Stimulated activated CD4-positive, alpha-beta T cell treated with anti-CD3 and anti-CD28 coated beads, Interleukin-1b, Interleukin-23, amount 100 ng/mL, for 1 hour (primary cell): Measurements from ENCODE around the gene SLX1A.
"Not testable (repeated sequence)": the region's sequence is repeated elsewhere in the genome, so short reads cannot be mapped to it uniquely, and the experiment has no call there.

Source experiments
- DNase-seq, 2 donors: peaks; one replicate each; pipeline ENCODE4 v3.0.0-alpha.2; 2020; ENCODE audit warnings: low read depth in 2 of 2

SLX1A gene

GRCh38 chr16:30193615-30194014, at the start of gene SLX1A, which contains the start of gene BOLA2B:
Gene SLX1A (plus strand): TSS chr16:30193875. CDS start chr16:30194085, 210 bp downstream.
Gene BOLA2B (minus strand): TSS chr16:30193666. CDS start chr16:30193595, 71 bp downstream.
- not testable (repeated sequence) for DNase-seq

GRCh38 chr16:30144017-30144416, 49.7 kb upstream of the SLX1A start:
- no peak for DNase-seq

- DNase-seq, result no peak
Observed at GRCh38 chr16:30144917-30145316, 48.8 kb upstream of the SLX1A start.

DNA sequence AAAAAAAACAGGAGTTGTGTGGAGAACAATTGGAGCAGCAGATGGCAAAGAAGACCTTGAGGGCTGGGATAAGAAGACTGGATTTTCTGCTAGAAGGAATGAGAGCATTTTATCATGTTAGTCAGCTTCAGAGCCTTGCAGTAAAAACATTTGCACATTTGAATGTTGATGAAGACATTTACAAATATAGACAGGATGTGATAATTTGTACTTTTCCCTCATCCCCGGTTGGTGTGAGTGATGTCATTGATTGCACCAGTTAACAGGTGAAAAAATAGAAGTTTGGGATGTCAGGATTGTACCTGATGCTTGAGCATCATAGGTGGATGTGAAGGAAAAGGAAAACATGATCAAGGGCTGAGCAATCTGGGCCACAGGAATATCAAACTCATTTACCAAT, 48.0 kb upstream of the SLX1A start:
- DNase-seq, result no peak

GRCh38 chr16:30147843-30148510, 45.7 kb upstream of the SLX1A start:
- no peak for DNase-seq

DNA sequence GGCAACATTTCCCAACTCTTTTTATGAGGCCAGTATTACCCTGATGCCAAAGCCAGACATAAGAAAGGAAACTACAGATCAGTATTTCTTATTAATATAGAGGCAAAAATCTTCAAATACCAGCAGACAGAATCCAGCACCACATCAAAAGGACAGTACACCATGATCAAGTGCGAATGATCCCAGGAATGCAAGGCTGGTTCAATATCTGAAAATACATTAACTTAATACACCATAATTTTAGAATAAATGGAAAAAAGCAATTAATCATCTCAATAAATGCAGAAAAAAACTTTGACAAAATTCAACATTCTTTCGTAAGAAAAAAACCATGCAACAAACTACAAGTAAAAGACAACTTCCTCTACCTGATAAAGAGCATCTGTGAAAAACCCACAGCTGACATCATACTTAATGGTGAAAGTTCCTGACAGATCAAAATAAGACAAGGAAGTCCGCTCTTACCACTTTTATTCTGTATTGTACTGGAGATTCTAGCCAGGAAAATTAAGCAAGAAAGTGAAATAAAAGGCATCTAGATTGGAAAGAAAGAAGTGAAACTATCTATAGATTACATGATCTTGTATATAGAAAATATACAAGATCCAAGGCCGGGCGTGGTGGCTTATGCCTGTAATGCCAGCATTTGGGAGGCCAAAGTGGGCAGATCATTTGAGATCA, 44.3 kb upstream of the SLX1A start:
- DNase-seq, result no peak

DNA sequence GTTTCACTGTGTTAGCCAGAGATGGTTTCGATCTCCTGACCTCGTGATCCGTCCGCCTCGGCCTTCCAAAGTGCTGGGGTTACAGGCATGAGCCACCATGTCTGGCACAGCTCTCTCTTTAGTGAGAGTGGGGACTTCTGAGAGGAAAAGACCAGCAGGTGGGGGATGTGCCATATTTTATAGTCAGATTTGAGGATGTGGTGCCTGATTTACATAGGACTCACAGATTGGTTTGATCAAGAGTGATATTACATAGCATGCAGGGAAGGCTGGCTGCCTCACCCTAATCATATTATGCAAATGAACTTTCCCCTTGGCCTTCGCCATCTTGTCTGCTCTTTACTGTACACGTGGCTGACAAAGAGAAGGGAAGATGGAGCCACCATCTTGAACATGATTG, 42.6 kb upstream of the SLX1A start:
- no peak for DNase-seq

GRCh38 chr16:30152517-30152916, 41.2 kb upstream of the SLX1A start:
- DNase-seq, result no peak

GRCh38 chr16:30155188-30155587, 38.5 kb upstream of the SLX1A start:
- DNase-seq, result no peak

DNA sequence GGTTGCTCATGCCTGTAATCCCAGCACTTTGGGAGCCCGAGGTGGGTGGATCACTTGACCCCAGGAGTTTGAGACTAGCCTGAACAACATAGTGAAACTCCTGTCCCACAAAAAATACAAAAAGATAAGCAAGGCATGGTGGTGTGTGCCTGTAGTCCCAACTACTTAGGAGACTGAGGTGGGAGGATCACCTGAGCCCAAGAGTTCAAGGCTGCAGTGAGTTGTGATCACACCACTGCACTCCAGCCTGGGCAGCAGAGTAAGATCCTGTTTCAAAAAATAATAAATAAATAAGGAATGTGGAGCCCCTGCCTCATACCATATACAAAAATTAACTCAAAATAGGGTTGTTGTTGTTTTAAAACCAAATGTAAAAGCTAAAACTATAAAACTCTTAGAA, 36.5 kb upstream of the SLX1A start:
- no peak for DNase-seq

- DNase-seq, result no peak
Observed at GRCh38 chr16:30163538-30163937, 30.1 kb upstream of the SLX1A start.

GRCh38 chr16:30166202-30166902, 27.3 kb upstream of the SLX1A start:
- no peak for DNase-seq

GRCh38 chr16:30168746-30169145, 24.9 kb upstream of the SLX1A start:
- DNase-seq, result not testable (repeated sequence)

DNA sequence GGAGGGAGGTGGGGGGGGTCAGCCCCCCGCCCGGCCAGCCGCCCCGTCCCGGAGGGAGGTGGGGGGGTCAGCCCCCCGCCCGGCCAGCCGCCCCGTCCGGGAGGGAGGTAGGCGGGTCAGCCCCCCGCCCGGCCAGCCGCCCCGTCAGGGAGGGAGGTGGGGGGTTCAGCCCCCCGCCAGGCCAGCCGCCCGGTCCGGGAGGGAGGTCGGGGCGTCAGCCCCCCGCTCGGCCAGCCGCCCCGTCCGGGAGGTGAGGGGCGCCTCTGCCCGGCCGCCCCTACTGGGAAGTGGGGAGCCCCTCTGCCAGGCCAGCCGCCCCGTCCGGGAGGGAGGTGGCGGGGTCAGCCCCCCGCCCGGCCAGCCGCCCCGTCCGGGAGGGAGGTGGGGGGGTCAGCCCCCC, 24.3 kb upstream of the SLX1A start:
- DNase-seq, result not testable (repeated sequence)

GRCh38 chr16:30170145-30170544, 23.5 kb upstream of the SLX1A start:
- DNase-seq, result not testable (repeated sequence)

GRCh38 chr16:30173054-30173453, 20.6 kb upstream of the SLX1A start:
- DNase-seq, result no peak

DNA sequence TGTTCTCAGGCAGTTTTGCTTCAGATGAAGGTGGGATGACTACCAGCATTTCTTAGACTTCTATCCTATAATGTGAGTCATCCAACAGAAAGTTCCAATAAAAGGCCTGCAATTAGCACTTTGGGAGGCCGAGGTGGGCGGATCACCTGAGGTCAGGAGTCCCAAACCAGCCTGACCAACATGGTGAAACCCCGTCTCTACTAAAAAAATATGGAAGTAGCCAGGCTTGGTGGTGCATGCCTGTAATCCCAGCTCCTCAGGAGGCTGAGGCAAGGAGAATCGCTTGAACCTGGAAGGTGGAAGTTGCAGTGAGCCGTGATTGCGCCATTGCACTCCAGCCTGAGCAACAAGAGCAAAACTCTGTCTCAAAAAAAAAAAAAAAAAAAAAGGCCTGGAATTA, 16.8 kb upstream of the SLX1A start:
- not testable (repeated sequence) for DNase-seq

DNA sequence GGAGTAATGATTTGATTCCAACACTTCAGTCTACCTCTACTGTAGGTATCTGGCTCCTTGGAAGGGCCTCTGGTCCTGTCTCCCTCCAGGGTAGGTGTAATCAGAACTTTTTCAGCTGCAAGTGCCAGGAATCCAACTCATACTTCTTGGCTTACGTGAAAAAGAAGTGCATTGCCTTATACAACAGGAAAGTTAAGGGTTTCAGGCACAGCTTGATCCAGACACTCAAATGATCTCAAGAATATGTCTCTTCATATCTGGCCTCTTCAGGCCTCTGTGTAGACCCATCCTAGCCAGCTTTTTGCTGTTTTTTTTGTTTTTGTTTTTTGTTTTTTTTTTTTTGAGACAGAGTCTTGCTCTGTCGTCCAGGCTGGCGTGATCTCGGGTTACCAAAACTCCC, 14.5 kb upstream of the SLX1A start:
- no peak for DNase-seq

DNA sequence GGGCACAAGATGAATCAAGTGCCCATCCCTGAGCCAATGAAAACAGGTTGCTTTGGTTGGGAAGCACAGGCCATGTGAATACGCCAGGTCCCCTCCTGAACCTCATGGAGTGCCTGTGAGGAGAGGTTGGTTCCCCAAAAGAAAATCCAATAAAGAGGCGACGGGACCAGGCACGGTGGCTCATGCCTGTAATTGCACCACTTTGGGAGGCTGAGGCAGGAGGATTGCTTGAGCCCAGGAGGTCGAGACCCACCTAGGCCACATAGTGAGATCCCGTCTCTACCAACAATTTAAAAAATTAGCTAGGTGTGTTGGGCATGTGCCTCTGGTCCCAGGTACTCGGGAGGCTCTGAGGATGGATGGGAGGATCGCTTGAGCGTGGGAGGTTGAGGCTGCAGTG, 13.7 kb upstream of the SLX1A start:
- DNase-seq, result no peak

DNA sequence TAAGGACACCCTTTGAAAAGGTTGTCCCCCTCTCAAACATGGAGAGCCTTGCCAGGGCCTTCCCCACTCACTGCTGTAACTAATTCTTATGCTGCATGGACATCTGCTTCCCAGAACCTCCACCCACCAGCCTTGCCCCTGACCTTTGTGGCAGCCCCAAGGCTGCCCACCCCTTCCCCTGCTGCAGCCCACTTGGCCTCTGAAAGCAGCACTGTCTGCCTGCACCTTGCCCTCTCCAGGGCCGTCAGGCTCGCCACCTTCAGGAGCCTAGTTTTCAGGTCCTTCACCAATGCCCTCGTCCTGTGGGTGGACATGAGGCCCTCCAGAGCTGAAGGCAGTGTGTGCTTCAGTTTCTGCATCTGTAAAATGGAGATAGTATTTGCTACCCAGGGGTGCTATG, 12.9 kb upstream of the SLX1A start:
- DNase-seq, result no peak

DNA sequence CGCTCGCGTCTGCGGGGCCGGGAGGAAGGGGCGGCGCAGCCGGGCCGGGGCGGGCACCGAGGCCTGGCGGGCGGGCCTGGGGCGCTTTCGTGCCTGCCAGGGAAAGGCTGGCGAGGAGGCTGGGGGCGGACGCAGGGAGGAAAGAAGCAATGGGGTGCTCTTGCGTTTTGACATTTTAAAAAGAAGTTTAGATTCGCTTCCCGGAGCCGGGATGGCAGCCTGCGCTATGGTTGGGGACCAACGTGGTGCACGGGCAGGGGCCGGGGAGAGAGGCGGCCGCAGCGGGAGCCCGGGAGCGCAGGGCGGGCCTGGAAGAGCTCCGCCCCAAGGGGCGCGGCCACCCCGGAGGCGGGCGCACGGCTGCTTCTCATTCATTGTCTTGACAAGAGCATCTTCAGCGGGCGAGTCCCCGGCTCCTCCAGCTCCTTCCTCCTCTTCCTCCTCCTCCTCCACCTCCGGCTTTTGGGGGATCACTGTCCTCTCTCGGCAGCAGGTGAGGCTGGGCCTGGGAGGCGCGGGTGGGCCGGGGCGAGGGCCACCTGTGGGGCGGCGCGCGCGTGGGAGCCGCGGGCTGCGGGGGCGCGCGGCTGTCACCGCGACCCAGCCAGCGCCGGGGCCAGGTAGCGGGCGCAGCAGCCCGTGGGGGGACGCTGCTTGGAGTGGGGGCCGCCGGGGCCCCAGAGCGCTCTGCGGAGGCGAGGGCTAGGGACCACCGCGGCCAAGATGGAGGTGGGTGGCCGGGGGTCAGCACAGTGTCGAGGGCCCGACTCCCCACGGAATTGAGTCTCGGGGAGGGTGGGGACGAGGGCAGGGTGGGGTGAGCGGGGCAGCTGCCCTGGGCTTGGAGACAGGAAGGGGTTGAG, 10.2 kb upstream of the SLX1A start, which contains the start of gene CORO1A:
Gene CORO1A (plus strand): TSS at position 370 of the 863 bp plus-strand sequence. CDS start 1,608 bp downstream, outside the sequence.
- peak; percentile 68 to 76 for DNase-seq
